GM12892 (cell line): Measurements from ENCODE around the gene YY1AP1.

Experiments
- POLR2A ChIP-seq: IDR thresholded peaks from 2 replicates; pipeline ENCODE4 v1.6.1; 2011; ENCODE audit warnings: low read depth, low read length, control low read depth
- TAF1 ChIP-seq: IDR thresholded peaks from 2 replicates; pipeline ENCODE4 v1.6.1; 2011; ENCODE audit warnings: low read depth, mild to moderate bottlenecking, control low read depth, low read length, borderline replicate concordance

- no peak for TF ChIP-seq TAF1
- no peak for TF ChIP-seq POLR2A
Observed at GRCh38 chr1:155706139-155706538, 17.6 kb upstream of the YY1AP1 start.
